Neural cell (in vitro differentiated cells): ENCODE results near the gene ISCA2. TPM values are rescaled to one million over a fixed set of nuclear protein-coding genes. Genes with fewer than 3 reads are reported as not detected.

Experiments used
- H2AFZ ChIP-seq: fragments of 200-600, 300-800 bp; sonication (generic), shearing (Covaris generic); 2 replicates; pipeline ENCODE4 v1.6.0; 2014; ENCODE audit warnings: low read depth, mild to moderate bottlenecking, antibody characterized with exemption, low read length, moderate library complexity
- H3F3A ChIP-seq: fragments of 200-600 bp; shearing (Covaris generic); 2 replicates; pipeline ENCODE4 v1.6.1; 2016; ENCODE audit warnings: mild to moderate bottlenecking, moderate library complexity, mixed read lengths, antibody characterized with exemption, low read length; ENCODE audit not compliant: insufficient read depth, poor library complexity, severe bottlenecking
- H3K27ac ChIP-seq: fragments of 200-600, 300-800 bp; sonication (generic), shearing (Covaris generic); 2 replicates; pipeline ENCODE4 v1.5.1; 2014; ENCODE audit warnings: mild to moderate bottlenecking, low read length, moderate library complexity
- H3K27me3 ChIP-seq: fragments of 300-800, 200-600 bp; sonication (generic), shearing (Covaris generic); 2 replicates; pipeline ENCODE4 v1.6.0; 2014; ENCODE audit warnings: mild to moderate bottlenecking, low read depth, low read length, moderate library complexity; ENCODE audit not compliant: insufficient read depth
- H3K36me3 ChIP-seq: fragments of 300-800, 200-600 bp; sonication (generic), shearing (Covaris generic); 2 replicates; pipeline ENCODE4 v1.5.1; 2014; ENCODE audit warnings: mild to moderate bottlenecking, antibody characterized with exemption, low read length, moderate library complexity; ENCODE audit not compliant: insufficient read depth
- H3K4me2 ChIP-seq: fragments of 300-800, 200-600 bp; sonication (generic), shearing (Covaris generic); 2 replicates; pipeline ENCODE4 v1.6.0; 2014; ENCODE audit warnings: mild to moderate bottlenecking, low read length
- H3K4me3 ChIP-seq: fragments of 300-800, 200-600 bp; sonication (generic), shearing (Covaris generic); 2 replicates; pipeline ENCODE4 v1.5.1; 2014; ENCODE audit warnings: mild to moderate bottlenecking, low read length, moderate library complexity
- H3K79me2 ChIP-seq: fragments of 200-600 bp; shearing (Covaris generic); replicated peaks from 2 replicates; pipeline ENCODE4 v1.6.0; 2014; ENCODE audit warnings: mild to moderate bottlenecking, low read length, moderate library complexity; ENCODE audit not compliant: insufficient read depth
- H3K9ac ChIP-seq: fragments of 300-800, 200-600 bp; sonication (generic), shearing (Covaris generic); 2 replicates; pipeline ENCODE4 v1.6.1; 2016; ENCODE audit warnings: mild to moderate bottlenecking, low read length, mixed read lengths
- H3K9me2 ChIP-seq: fragments of 200-600 bp; shearing (Covaris generic); 2 replicates; pipeline ENCODE4 v1.6.1; 2016; ENCODE audit warnings: mild to moderate bottlenecking, low read length, mixed read lengths; ENCODE audit not compliant: insufficient read depth
- H3K9me3 ChIP-seq: fragments of 200-600, 300-800 bp; sonication (generic), shearing (Covaris generic); 2 replicates; pipeline ENCODE4 v1.6.1; 2016; ENCODE audit warnings: mild to moderate bottlenecking, mixed run types, low read length, moderate library complexity, mixed read lengths
- H4K20me1 ChIP-seq: fragments of 200-600 bp; shearing (Covaris generic); 2 replicates; pipeline ENCODE4 v1.6.1; 2016; ENCODE audit warnings: mild to moderate bottlenecking, mixed run types; ENCODE audit not compliant: insufficient read depth
- EP300 ChIP-seq: fragments of 450-650 bp; conservative IDR thresholded peaks from 2 replicates; pipeline ENCODE4 v1.6.1; 2014; ENCODE audit warnings: antibody characterized with exemption, mild to moderate bottlenecking, moderate library complexity; ENCODE audit not compliant: poor library complexity, severe bottlenecking
- EZH2 ChIP-seq: fragments of 200-600, 300-800 bp; shearing (Covaris generic), sonication (generic); IDR thresholded peaks from 2 replicates; pipeline ENCODE4 v1.6.1; 2014; ENCODE audit warnings: antibody characterized with exemption, low read length, borderline replicate concordance, mild to moderate bottlenecking; ENCODE audit not compliant: insufficient read depth, poor library complexity, severe bottlenecking
- MXI1 ChIP-seq: fragments of 450-650 bp; conservative IDR thresholded peaks from 2 replicates; pipeline ENCODE4 v1.6.1; 2014; ENCODE audit warnings: antibody characterized with exemption, mild to moderate bottlenecking; ENCODE audit not compliant: poor library complexity, severe bottlenecking
- POLR2AphosphoS5 ChIP-seq: IDR thresholded peaks from 2 replicates; pipeline ENCODE4 v1.6.1; 2012
- RAD21 ChIP-seq: fragments of 450-650 bp; conservative IDR thresholded peaks from 2 replicates; pipeline ENCODE4 v1.6.1; 2014; ENCODE audit warnings: antibody characterized with exemption, mild to moderate bottlenecking, moderate library complexity
- REST ChIP-seq: IDR thresholded peaks from 2 replicates; pipeline ENCODE4 v1.6.1; 2012; ENCODE audit warnings: borderline replicate concordance
- SMC3 ChIP-seq: fragments of 450-650 bp; conservative IDR thresholded peaks from 2 replicates; pipeline ENCODE4 v1.6.1; 2014; ENCODE audit warnings: antibody characterized with exemption, mild to moderate bottlenecking, moderate library complexity; ENCODE audit not compliant: poor library complexity
- TAF1 ChIP-seq: IDR thresholded peaks from 2 replicates; pipeline ENCODE4 v1.6.1; 2012; ENCODE audit warnings: low read depth
- polyA plus RNA-seq: library from polyadenylated mRNA; depleted of rRNA; stranded (reverse); fragments of >200 nt; gene quantifications from 2 replicates; pipeline ENCODE4 v1.2.3, GENCODE V29; 2014
- TF ChIP-seq, protein P1 (sequence below): fragments of 450-650 bp; IDR thresholded peaks from 2 replicates; pipeline ENCODE4 v1.5.1; 2014; ENCODE audit warnings: antibody characterized with exemption, mild to moderate bottlenecking, moderate library complexity; ENCODE audit not compliant: poor library complexity, severe bottlenecking

ISCA2 gene
- polyA plus RNA-seq, 1 donor from 2014 or later, result 45.1 TPM

DNA sequence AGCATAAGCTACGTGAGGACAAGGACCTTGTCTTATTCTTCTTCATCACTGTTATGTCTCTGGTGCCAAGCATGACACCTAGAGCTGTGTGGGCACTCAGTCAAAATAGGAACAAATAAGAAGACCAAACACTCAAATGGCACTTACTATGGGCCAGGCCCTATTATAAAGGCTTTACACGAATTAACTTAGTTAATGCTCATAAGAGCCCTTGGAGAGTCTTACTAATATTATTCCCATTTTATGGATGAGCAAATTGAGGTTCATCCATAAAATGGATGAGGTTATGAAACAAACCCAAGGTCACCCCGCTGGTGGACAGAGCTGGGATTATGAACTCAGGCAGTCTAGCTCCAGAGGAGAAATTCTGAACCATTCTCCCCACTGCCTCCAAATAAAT is 47.7 kb downstream of the ISCA2 start:
- no peak overlapping the region for H3K27ac ChIP-seq
- H3K9me3 ChIP-seq, result no peaks in the 10 kb centered on the region
- no peaks in the 10 kb centered on the region for H3K79me2 ChIP-seq
- H2AFZ ChIP-seq, result no peak overlapping the region
- no peak overlapping the region for H3K4me3 ChIP-seq
- no peaks in the 10 kb centered on the region for H3K36me3 ChIP-seq
- H3K9me2 ChIP-seq, result no peaks in the 10 kb centered on the region
- TF ChIP-seq SMC3 (no peak), MXI1 (no peak), EZH2 (no peak)
- no peaks in the 10 kb centered on the region for H3K27me3 ChIP-seq
- no peak overlapping the region for H3K9ac ChIP-seq
- no peak overlapping the region for H3K4me2 ChIP-seq
- no peaks in the 10 kb centered on the region for H3F3A ChIP-seq
- no peaks in the 10 kb centered on the region for H4K20me1 ChIP-seq

DNA sequence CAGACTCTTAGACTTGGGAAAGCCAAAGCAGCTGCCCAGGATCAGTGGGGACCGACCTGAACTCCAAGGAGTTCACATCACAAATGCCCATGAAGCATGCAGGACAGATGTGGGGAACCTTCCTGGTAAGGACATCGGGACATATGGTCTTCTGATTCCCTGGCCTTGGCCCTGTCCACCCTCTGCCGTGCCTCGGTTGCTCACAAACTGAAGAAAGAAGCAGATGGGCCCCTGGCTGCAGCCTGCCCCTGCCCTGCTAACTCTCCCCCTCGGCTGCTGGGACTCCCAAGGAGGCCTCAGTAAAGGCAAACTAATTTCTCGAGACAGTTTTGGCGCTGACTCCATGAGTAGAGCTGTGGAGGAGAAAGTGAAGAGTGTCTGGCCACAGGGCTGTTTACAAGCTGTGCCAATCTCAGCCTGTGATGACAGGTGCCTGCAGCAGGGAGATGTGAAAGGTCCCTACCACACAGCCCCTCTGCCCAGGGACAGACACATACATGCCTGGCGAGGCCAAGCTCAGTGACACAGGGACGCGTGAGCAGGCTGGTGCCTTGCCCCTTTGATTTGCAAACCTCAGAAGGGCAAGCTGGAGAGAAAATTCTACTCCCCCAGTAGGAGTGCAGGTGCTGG is 48.6 kb downstream of the ISCA2 start:
- Histone ChIP-seq H3K36me3 (no peaks in the 10 kb centered on the region), H3K9me3 (no peaks in the 10 kb centered on the region), H3K27me3 (no peaks in the 10 kb centered on the region), H3K9ac (no peak overlapping the region), H3K4me3 (no peak overlapping the region), H3K27ac (no peak overlapping the region), H3K9me2 (no peaks in the 10 kb centered on the region), H3K4me2 (no peak overlapping the region), H3F3A (no peaks in the 10 kb centered on the region), H3K79me2 (no peaks in the 10 kb centered on the region), H4K20me1 (no peaks in the 10 kb centered on the region), H2AFZ (no peak overlapping the region)
- TF ChIP-seq TAF1 (no peak), EZH2 (no peak), REST (no peak), MXI1 (no peak), RAD21 (no peak), SMC3 (no peak), EP300 (no peak), POLR2AphosphoS5 (no peak)
- TF ChIP-seq, protein P1, sequence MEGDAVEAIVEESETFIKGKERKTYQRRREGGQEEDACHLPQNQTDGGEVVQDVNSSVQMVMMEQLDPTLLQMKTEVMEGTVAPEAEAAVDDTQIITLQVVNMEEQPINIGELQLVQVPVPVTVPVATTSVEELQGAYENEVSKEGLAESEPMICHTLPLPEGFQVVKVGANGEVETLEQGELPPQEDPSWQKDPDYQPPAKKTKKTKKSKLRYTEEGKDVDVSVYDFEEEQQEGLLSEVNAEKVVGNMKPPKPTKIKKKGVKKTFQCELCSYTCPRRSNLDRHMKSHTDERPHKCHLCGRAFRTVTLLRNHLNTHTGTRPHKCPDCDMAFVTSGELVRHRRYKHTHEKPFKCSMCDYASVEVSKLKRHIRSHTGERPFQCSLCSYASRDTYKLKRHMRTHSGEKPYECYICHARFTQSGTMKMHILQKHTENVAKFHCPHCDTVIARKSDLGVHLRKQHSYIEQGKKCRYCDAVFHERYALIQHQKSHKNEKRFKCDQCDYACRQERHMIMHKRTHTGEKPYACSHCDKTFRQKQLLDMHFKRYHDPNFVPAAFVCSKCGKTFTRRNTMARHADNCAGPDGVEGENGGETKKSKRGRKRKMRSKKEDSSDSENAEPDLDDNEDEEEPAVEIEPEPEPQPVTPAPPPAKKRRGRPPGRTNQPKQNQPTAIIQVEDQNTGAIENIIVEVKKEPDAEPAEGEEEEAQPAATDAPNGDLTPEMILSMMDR, result no peak
